ENCODE measurements around the gene RSRC1. TPM values are rescaled to one million over a fixed set of nuclear protein-coding genes. Genes with fewer than 3 reads are reported as not detected.
"Not testable (repeated sequence)": the region's sequence is repeated elsewhere in the genome, so short reads cannot be mapped to it uniquely, and the experiment has no call there.

Gene RSRC1, protein sequence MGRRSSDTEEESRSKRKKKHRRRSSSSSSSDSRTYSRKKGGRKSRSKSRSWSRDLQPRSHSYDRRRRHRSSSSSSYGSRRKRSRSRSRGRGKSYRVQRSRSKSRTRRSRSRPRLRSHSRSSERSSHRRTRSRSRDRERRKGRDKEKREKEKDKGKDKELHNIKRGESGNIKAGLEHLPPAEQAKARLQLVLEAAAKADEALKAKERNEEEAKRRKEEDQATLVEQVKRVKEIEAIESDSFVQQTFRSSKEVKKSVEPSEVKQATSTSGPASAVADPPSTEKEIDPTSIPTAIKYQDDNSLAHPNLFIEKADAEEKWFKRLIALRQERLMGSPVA
- polyA plus RNA-seq (2013, experiment 1 of 2; ENCODE audit: insufficient read length), result 44.8 TPM
- 32.5 TPM for polyA plus RNA-seq (2013, experiment 2 of 2; ENCODE audit: insufficient read length)

DNA sequence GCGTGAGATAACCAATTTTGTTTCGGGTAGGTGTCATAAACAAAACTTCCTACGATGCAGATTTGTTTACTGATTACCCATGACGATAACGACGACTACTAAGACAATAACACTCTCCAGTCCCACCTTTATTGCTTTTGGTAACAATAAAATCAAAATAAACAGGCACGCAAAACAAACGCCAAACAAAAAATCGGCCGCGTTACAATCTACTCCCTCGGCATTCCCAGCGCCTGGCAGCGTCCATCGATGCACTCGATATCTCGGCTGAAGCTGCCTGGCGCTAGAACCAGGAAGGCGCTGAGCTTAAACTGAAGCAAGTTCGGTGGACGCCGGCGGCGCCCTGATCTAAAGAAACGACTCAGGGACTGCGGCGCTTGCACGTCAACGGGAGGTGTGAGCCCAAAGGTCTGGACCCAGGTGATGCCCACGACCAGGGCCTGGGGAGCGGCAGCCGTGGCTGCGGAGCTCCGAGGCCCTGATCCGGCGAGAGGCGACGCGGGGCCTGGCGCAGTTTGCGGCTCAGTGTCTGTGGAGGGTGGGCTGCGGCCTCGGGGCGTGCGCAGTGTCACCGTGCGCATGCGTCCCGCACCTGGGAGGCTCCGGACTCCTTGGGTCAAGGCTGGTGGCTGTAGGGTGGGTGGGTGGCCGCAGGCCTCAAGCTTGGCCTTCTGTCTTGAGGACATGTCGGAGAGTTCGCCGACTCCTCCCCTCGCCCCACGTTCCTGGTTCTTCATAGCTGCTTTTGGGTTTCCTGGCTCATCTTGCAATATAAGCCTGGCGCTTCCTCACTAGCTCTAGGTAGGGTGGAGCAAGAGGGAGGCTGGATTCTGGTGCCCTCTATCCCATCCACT lies at the start of gene RSRC1:
Gene RSRC1, plus strand, starts transcription at position 286 of the 854 bp plus-strand sequence. CDS start 12,016 bp downstream, outside the sequence.
- DNase-seq, result peak; percentile 92

DNA sequence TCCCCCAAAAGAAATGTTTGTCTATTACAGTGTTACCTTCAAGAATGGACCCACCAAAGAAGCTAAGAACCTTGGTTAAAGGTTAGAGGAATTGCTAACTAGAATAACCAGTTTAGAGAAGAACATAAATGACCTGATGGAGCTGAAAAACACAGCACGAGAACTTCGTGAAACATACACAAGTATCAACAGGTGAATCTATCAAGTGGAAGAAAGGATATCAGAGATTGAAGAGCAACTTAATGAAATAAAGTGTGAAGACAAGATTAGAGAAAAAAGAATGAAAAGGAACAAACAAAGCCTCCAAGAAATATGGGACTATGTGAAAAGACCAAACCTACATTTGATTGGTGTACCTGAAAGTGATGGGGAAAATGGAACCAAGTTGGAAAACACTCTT lies 44.3 kb upstream of the RSRC1 start:
- not testable (repeated sequence) for DNase-seq

DNA sequence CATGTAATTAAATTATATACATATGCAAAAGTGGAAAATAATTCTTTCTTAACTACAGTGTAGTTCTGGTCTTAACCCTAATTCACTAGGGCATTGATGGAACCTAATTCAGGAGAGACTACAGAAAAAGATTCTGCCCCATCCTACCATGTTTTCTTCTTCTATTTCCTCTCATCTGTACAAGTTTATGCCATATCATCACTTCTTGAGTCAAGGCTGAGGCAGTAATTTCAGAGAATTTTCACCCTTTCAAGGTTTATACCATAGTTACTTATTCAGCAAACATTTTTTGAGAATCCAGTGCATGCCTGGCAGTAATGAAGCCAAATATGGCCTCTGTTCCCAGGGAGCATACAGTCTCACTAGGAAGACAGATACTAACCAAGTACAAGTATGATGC lies 37.1 kb upstream of the RSRC1 start:
- DNase-seq, result no peak

DNA sequence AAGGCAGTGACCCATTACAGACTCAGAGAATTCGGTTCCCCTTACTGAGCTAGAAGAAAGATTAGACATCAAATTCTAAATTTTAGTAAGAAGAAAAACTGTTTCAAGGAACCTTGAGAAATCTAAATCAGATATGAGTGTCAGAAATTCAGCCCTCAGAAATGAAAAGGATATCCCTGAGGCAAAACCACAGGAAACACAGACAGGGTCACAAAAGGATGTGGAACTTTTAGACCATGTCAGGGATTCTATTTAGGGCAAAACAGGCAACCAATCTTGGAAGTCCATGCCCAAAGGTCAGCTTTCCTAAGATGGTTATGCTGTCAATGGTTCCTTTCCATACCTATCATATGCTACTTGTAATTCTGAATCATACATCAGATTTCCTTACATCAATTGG lies 35.3 kb upstream of the RSRC1 start:
- no peak for DNase-seq

DNA sequence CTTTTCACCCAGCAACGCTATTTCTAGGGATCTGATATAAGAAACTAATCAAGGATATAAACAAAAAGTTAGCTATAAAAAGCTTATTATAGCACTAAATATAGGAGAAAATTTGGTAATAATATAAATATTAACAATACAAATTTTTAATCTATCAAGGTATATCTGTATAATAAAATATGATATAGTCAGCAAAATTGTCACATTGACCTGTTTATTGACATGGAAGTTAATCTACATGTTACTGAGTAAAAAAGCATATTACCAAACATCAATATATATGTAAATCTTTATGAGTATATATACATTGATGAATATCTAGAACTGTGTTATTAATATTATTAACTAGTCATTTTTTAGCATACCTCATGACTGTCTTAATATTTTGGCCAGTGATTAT lies 30.3 kb upstream of the RSRC1 start:
- DNase-seq, result no peak

DNA sequence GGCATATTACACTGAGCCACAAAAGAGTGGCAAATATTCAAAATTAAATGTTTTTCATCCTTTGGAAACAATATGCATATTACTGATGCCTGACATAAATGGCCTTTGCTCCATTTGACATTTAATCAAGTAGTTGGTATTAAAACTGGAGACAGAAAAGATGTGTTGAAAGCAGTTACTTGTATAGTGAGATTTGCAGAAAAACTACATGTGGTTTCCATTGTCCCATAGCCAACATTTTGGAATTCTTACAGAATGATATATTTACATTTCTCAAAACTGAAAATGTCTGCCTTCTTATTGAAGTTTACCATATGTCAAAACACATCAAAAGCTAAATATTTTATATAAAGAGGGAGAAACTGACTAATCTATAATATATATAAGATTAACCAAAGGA lies 25.2 kb upstream of the RSRC1 start:
- DNase-seq, result no peak

DNA sequence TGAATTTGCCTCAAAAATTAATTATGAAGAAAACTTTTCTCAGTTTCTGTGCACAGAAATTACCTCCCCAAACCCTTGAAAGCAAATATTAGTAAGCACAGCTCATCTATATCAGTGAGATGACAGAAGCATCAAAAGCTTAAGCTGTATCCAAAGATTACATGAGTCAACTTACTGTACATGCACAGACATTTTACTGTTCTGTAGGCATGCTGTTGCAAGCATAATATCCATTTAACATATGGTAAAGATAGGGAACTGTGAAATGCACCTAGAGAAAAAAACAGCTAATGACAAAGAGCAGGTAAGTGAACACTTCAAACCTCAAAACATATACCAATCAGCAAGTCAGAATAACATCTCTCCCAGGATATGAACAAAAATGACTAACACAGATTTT lies 24.5 kb upstream of the RSRC1 start:
- DNase-seq, result no peak

DNA sequence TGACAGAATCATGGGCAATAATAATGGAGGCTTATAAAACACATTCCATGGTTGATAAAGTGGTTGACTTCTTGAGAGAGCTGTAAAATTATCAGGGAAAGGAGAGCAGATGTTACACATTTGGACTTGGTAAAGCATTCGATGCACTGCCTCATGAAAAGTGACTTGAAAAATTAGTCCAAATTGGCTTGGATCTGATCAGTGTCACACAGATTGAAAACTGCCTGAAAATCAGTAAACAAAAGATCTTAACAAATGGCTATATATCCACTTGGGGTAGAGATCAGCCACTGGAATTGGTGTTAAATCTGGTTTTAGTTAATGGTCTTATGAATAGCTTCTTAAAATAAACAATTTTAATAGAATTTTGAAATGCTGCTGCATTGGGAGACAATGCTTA lies 24.0 kb upstream of the RSRC1 start:
- no peak for DNase-seq

DNA sequence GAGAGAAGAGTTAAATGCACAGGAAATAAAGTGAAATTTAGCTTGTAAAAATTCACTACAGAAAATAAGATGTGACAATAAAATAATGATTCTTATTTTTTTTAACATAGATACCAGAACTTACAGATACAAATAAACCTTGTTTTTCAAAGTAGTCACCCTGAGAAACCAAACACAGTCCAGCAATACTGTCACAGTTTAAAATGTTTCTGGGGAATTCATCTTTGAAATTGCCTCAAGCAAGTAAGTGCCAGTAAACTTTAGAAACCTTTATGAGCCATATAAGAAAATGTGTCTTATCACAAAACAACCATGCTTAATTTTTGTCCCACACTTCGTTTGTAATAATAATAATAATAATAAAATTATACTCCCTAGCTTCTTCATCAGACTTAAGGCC lies 23.5 kb upstream of the RSRC1 start:
- no peak for DNase-seq

DNA sequence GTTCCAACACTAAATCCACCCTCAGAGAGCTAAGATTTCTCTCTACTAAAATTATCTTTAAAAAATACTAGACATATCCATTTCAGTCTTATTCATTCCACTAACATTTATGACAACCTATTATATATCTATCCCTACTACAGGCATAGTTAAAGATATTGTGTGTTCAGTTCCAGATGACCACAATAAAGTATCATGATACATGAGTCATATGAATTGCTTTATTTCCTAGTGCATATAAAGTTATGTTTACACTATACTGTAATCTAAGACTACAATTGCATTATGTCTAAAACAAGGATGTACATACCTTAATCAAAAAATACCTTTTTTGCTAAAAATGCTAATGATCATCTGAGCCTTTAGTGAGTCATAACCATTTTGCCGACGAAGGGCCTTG lies 23.1 kb upstream of the RSRC1 start:
- peak; percentile 22 for DNase-seq

DNA sequence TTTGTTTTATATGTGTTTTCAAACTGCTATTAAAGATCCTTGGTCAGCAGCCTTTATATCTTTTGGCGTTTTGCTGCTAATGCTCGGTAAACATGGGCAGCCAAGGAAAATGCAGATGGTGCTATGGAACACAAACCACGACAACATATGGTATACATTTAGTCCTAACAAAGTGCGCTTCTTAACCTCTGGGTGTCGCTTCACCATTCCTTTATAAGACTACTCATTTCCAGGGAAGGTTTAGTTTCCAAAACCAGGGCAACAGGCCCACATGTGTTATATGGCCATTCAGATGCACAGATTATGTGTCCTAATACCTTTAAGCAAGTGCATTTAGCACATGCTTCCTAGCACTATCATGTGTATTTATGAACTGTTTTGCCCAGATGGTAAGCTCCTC lies 18.4 kb upstream of the RSRC1 start:
- DNase-seq, result peak; percentile 60

DNA sequence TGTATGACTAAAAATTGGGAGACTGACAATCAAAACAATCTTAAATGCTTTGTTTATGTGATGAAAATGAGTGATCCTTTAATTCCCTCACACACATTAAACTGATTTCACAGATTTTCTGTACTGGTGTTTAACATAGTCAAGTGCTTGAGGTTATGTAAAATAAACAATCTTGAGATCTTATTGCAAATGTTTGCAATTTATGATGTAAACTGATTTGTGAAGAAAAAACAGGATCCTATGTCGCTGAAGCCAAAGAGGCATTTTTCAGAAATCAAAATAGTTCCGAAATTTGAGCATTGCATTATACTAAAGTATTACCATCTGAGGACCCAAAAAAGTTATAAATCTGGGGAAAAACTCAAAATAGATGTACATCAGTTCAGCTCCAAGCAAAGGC lies 16.4 kb upstream of the RSRC1 start:
- no peak for DNase-seq

DNA sequence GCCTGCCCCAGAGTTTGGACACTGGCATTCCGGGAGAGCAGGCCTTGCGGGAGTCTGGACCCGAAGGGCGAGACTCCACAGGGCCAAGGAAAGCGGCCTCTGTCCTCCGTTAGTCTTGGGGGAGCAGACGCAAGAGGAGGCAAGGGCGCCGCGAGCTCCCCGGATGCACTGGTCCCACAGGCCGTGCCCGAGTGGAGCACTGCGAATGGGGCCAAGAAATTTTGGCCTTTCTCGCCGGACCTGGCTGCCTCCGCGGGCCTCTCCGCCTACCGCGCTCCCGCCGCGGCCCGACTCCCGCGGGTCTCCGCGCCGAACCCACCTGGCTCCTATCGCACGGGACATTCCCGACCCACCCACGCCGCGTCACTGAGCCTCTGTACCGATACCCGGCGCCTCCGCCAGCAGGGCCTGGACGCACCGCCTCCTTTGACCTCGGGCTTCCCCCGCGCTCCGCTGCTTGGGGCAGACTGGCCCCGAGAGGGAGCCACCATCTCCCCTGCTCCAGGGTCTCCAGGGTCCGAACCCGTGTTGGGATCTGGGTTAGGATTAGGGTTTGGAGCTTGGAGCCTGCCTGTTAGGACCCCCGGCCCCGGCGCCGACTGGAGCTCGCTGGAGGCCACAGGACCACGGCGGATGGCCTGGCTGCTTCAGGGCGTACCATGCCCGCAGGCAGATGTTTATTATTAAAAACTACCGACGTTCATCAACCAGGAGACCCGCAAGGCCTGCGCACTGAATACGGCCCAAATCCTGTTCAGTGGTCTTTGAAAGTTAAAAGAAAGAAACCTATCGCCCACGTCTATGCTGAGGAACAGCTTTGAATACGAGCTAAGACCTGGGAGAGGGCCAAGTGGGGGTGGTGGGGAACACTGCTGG lies 15.4 kb upstream of the RSRC1 start:
- no peak for DNase-seq

DNA sequence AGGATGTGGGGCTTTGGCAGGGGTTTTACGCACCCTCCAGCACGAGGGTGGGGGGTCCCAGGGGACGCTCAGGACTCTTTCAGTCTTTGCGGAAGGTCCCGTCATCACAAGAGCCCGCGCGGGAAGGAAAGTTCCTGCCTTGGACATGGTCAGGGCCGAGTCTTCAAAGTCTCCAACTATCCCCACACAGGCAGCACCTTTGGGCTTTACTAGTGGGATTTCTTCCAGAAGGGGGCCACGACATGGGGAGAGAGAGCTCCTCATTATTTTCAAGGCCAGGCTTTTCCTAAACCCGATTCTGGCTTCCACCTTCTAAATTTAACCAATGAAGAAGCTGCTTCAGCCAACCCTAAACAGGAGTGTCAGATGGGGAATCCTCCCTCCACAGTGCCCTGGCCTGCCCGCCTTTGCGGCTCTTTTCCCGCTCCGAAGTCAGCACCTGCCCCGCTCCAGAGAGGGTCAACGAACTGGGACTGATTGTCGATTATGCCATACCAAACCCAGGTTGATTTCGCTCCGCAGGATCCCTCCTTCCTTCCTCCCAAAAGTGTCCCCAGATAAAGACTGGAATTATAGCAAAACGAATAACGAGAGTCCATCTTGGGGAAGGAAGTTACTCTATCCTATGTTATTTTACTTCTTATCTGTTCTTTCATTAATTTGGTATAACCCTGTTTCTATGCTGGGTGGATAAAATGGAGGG lies 14.6 kb upstream of the RSRC1 start:
- DNase-seq, result no peak

DNA sequence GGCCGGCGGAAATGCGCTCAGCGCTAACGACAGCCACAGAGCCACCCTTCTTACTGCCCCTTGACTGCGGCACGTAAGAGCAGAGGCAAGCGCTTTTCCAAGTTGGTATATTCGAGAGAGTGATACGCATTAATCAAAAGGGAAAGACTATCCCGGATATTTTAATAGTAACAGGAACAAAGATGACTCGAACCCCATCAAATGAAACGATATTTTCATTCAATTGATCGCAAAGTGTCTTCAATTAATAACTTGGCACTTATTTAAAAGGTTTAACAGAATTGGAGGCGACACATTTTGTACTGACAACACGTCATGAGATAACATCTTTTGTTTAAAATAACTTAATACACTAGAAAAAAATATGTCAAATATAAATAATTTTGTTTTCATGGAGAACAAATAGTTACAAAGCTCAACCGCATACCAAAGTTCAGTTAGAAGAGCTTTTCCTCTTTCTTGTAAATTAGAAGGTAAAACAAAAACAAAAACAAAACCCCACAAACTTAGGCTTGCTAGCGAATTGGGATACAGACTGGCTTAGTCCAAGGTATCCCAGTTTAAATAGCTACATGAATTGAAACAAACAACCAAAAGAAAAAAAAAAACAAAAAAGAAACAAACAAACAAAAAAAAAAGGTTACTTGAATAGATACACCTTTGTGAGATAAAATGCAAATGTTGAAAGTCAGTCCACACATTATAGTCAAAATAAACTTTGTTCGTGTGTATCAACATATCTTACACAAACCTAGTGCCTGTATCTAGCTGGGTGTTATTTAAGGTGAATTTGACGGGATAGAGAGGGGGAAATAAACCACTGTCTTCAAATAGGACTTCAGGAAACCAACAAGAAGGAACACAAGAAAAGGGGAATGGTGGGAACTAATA lies 13.8 kb upstream of the RSRC1 start:
- DNase-seq, result no peak

DNA sequence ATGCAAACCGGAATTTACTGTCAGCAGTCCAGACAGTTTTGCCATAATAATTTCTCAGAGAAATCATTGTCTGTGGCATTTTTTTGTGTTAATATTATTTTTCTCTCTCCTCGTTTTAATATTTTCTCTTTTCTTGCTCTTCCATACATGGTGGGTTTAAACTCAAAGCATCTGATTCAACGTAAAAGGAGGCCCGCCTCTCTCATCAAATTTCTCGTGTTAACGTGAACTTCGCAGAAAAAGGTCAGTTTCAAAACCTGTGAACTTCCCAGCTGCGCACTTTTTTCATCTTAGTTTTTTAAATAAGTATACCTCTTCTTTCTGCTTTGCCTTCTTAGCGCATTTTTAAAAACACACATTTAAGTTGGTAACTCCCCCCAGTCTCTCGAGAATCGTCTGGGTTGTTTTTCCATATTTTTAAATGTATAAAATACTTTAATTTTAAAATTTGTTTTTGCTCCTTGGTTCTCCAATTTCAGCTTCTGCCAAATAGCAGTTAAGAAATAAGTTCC lies 12.8 kb upstream of the RSRC1 start:
- no peak for DNase-seq

DNA sequence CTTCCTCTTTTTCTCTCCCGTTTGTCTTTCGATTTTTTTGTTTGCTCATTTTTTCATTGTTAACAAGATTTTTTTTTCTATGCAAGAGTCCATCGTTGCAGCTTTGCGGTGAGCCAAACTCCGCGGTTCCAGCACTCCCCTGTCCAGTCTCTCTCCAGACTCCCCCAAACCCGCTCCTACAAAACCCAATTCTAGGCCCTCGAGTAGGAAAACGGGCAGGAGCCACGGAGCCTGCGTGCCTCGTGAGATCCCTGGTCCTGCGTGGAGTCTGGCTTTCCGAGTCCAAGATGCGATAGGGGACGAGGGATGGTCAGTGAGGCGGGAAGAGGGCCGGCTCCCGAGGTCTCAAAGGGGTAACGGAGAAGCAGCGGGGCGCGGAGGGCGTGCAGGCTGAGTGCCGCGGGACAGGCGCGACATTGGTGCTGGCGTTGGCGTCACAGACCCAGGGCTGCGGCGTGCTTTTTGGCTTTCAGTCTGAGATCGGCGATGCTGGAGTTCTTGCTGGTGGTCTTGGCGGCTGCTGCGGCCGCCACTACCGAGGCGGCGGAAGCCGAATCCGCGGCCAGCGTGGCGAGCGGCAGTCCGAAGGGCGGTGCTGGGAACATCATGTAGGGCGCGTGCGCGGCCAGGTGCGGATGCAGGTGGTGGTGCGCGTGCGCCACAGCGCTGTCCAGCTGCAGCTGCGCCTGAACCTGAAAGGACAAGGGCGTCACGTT lies 12.1 kb upstream of the RSRC1 start:
- no peak for DNase-seq

DNA sequence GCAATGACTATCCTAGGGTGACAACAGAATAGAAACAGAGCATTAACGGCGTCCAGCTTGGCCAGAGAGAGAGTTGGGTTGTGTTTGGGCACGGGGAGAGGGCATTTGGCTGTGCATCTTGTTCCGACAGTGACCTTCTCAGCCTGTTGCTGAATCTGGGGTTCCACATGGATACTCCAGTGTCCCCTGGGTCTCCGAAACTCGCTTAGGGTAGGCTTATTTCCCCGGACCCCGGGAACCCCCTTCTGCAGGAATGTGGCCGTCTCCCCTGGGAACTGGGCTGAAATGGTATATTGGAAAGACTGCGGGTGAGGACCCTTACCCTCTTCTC lies 11.6 kb upstream of the RSRC1 start:
- DNase-seq, result no peak

DNA sequence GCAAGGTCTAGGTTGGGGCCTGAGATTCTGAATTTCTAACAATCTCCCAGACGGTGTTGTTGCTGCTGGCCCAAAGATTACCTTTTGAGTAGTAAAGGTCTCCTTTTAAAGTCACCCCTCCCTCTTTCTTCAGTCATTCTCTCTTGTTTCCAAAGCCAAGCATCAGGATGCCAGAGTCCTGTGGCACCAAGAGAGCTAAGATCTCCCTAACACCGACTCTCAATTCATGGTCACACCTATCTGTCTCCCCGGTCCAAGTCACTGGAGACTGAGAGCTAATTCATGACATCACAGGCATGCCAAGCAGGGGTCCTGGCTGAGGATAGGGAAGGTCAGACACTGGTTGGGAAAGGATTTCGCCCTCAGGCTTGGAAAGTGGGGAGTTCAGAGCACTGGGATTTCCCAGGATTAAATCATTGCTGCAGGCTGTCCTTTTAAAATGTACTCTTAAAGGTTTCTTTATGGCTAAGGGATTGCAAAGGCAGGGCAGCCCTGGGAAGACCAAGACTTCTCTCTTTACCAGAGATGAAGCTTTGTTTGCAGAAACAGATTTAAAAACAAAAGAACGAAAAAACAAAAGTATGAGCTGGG lies 11.0 kb upstream of the RSRC1 start:
- no peak for DNase-seq

DNA sequence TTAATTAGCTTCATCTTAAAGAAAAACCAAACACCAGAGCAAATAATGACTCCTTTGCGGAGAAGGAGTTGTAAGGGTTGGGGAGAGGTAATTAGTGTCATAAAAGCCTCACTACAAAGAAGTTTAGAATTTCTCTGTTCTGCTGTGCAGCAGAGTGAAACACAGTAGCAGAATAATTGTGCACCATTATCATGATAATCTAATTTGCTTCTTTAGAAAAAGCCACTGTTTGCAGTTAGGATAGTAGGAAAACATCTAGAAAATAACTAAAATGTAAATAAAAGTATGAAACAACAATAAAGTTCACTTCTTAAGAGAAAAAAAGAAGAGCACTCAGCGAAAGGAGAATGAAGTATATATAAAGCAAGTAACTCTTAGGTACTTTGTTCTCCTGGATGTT lies 9.2 kb upstream of the RSRC1 start:
- DNase-seq, result no peak

All from fibroblast of skin of back (primary cell).